K562 (cell line): ENCODE measurements around the gene TMEM247. TPM values are rescaled to one million over a fixed set of nuclear protein-coding genes. Genes with fewer than 3 reads are reported as not detected.

ENCODE experiments used
- ATAC-seq: fragments of 200-7000 bp; cut with Tn5 transposase; 3 replicates; pipeline ENCODE4 v1.9.1; 2020; ENCODE audit warnings: moderate library complexity
- BruUV-seq: library from RNA; stranded (reverse); fragments of 400-500 nt; replicated peaks from 2 replicates; lab custom pipeline; 2021; lab: Mats Ljungman, UMichigan
- CTCF ChIA-PET: fragments of 300-600 bp; formaldehyde crosslinking; extraction: SDS; loops from one replicate; lab custom pipeline; 2021; ENCODE audit warnings: low intra/inter-chr PET ratio; lab: Yijun Ruan, JAX
- POLR2A ChIA-PET: fragments of 300-600, 350-650 bp; sonication (Branson Sonifier 250); formaldehyde crosslinking; extraction: SDS; loops from one replicate; lab custom pipeline; 2021; ENCODE audit warnings: antibody characterized with exemption, inconsistent platforms; lab: Yijun Ruan, JAX
- DNase-seq, 4 experiments: peaks; one replicate each; pipeline versions ENCODE4 v3.0.0 to v3.0.0-alpha.2; 2011 to 2018; ENCODE audit warnings: low spot score in 3 of 4, mixed read lengths in 3 of 4; ENCODE audit errors: extremely low read depth in 1 of 4
- FAIRE-seq: peaks from 2 replicates; lab custom pipeline; 2011; peaks lifted over from hg19 to GRCh38; lab: Jason Lieb, UNC
- H2AFZ ChIP-seq: 2 replicates; pipeline ENCODE4 v1.6.0; 2011; ENCODE audit warnings: low read depth, low read length, control low read depth, inconsistent platforms
- H3K27ac ChIP-seq: fragments of 200-600 bp; 3 replicates; pipeline ENCODE4 v1.8.0; 2011; ENCODE audit warnings: low read depth, mild to moderate bottlenecking, control low read depth, inconsistent platforms, low read length, moderate library complexity, mixed read lengths; ENCODE audit errors: extremely low read depth
- H3K27me3 ChIP-seq, 2 experiments: fragments of 300-600 bp in 1 of 2; 2 replicates in 1 of 2; 3 replicates in 1 of 2; pipeline versions ENCODE4 v1.6.0 to v1.8.0; 2011; ENCODE audit warnings: inconsistent platforms in 2 of 2, low read length in 2 of 2, mild to moderate bottlenecking in 1 of 2, mixed read lengths in 1 of 2, moderate library complexity in 1 of 2; ENCODE audit not compliant: control insufficient read depth in 2 of 2, insufficient read depth in 2 of 2
- H3K36me3 ChIP-seq: fragments of 300-600 bp; 3 replicates; pipeline ENCODE4 v1.8.0; 2011; ENCODE audit warnings: mild to moderate bottlenecking, low read length, inconsistent platforms; ENCODE audit not compliant: control insufficient read depth, insufficient read depth
- H3K4me1 ChIP-seq, 2 experiments: fragments of 200-600 bp in 1 of 2; replicated peaks in 1 of 2; 2 replicates in 1 of 2; 3 replicates in 1 of 2; pipeline versions ENCODE4 v1.5.1 to v1.8.0; 2011; ENCODE audit warnings: inconsistent platforms in 2 of 2, low read length in 2 of 2, mild to moderate bottlenecking in 1 of 2, mixed read lengths in 1 of 2, moderate library complexity in 1 of 2; ENCODE audit not compliant: control insufficient read depth in 2 of 2, insufficient read depth in 2 of 2
- H3K4me2 ChIP-seq: 2 replicates; pipeline ENCODE4 v1.6.1; 2011; ENCODE audit warnings: low read length, control low read depth, inconsistent platforms, mixed read lengths; ENCODE audit not compliant: insufficient read depth
- H3K4me3 ChIP-seq: fragments of 200-600 bp; sonication (generic), shearing (Covaris generic); 2 replicates; pipeline ENCODE4 v1.5.1; 2016; ENCODE audit warnings: control low read depth, inconsistent platforms
- H3K79me2 ChIP-seq: fragments of 200-600 bp; 3 replicates; pipeline ENCODE4 v1.8.0; 2011; ENCODE audit warnings: low read length, inconsistent platforms; ENCODE audit not compliant: control insufficient read depth, insufficient read depth
- H3K9ac ChIP-seq, 2 experiments: 2 replicates each; pipeline versions ENCODE4 v1.6.0 to v1.6.1; 2011; ENCODE audit warnings: low read depth in 2 of 2, low read length in 2 of 2, control low read depth in 1 of 2, inconsistent platforms in 1 of 2, mild to moderate bottlenecking in 1 of 2, mixed read lengths in 1 of 2; ENCODE audit not compliant: insufficient read depth in 1 of 2
- H3K9me1 ChIP-seq: one replicate; pipeline ENCODE4 v1.6.0; 2011; ENCODE audit warnings: inconsistent platforms, mild to moderate bottlenecking, low read length, moderate library complexity; ENCODE audit not compliant: control insufficient read depth, insufficient read depth
- H3K9me3 ChIP-seq: replicated peaks from 2 replicates; pipeline ENCODE4 v1.5.1; 2011; ENCODE audit warnings: low read depth, low read length, inconsistent platforms; ENCODE audit not compliant: control insufficient read depth, insufficient read depth
- H4K20me1 ChIP-seq: replicated peaks from 2 replicates; pipeline ENCODE4 v1.6.1; 2011; ENCODE audit warnings: low read length, inconsistent platforms, mixed read lengths; ENCODE audit not compliant: control insufficient read depth, insufficient read depth
- FOXK2 ChIP-seq, 2 experiments: fragments of 450-650 bp; IDR thresholded peaks in 1 of 2; conservative IDR thresholded peaks in 1 of 2; 2 replicates each; pipeline ENCODE4 v1.6.1; 2016; ENCODE audit warnings: low read depth in 2 of 2, mild to moderate bottlenecking in 1 of 2
- MAFF ChIP-seq: IDR thresholded peaks from 2 replicates; pipeline ENCODE4 v1.6.1; 2012; ENCODE audit warnings: low read length, improper control_type of control experiment
- MCM7 ChIP-seq, 2 experiments: fragments of 450-650 bp; IDR thresholded peaks; 2 replicates each; pipeline ENCODE4 v1.6.1; 2016 to 2018
- MYBL2 ChIP-seq, 2 experiments: fragments of 450-650 bp in 1 of 2; sonication (generic) in 1 of 2; formaldehyde crosslinking in 1 of 2; IDR thresholded peaks; 2 replicates each; pipeline versions ENCODE4 v1.6.1 to v1.8.1; 2017 to 2022; ENCODE audit warnings: borderline replicate concordance in 1 of 2, inconsistent platforms in 1 of 2, low read depth in 1 of 2, mild to moderate bottlenecking in 1 of 2, missing genetic modification reagents in 1 of 2, moderate library complexity in 1 of 2
- PBX2 ChIP-seq, 2 experiments: IDR thresholded peaks in 1 of 2; conservative IDR thresholded peaks in 1 of 2; 2 replicates each; pipeline ENCODE4 v1.6.1; 2016; ENCODE audit warnings: low read depth in 2 of 2, mild to moderate bottlenecking in 1 of 2, missing compliant biosample characterization in 1 of 2, missing genetic modification characterization in 1 of 2, moderate library complexity in 1 of 2
- RAD21 ChIP-seq, 2 experiments: fragments of 250-450 bp in 1 of 2; fragments of 450-650 bp in 1 of 2; sonication (Bioruptor Pico) in 1 of 2; formaldehyde crosslinking in 1 of 2; IDR thresholded peaks in 1 of 2; conservative IDR thresholded peaks in 1 of 2; 2 replicates each; pipeline versions ENCODE4 v1.4.0 to v1.8.0; 2020 to 2022; ENCODE audit warnings: mild to moderate bottlenecking in 2 of 2, moderate library complexity in 1 of 2
- RFX5 ChIP-seq: IDR thresholded peaks from 2 replicates; pipeline ENCODE4 v1.6.1; 2011; ENCODE audit warnings: low read depth, mild to moderate bottlenecking, improper control_type of control experiment, low read length
- SMARCA4 ChIP-seq: fragments of 450-650 bp; IDR thresholded peaks from 2 replicates; pipeline ENCODE4 v1.6.1; 2016
- SRSF3 ChIP-seq: fragments of 200-400 bp; formaldehyde crosslinking; IDR thresholded peaks from 2 replicates; pipeline ENCODE4 v1.6.1; 2016; ENCODE audit warnings: mild to moderate bottlenecking, low read length, moderate library complexity; ENCODE audit not compliant: insufficient read depth
- ZBTB1 ChIP-seq: sonication (generic); formaldehyde crosslinking; IDR thresholded peaks from 2 replicates; pipeline ENCODE4 v1.8.1; 2023; ENCODE audit warnings: missing genetic modification reagents, low read depth, mild to moderate bottlenecking, borderline replicate concordance
- ZNF165 ChIP-seq: fragments of 250-450 bp; sonication (Bioruptor Pico); IDR thresholded peaks from 2 replicates; pipeline ENCODE4 v1.4.0; 2020; ENCODE audit warnings: borderline replicate concordance
- ZNF518B ChIP-seq: fragments of 250-450 bp; sonication (Bioruptor Pico); IDR thresholded peaks from 2 replicates; pipeline ENCODE4 v1.5.0; 2021; ENCODE audit warnings: mild to moderate bottlenecking, moderate library complexity
- ZNF77 ChIP-seq: fragments of 250-450 bp; sonication (Bioruptor Pico); IDR thresholded peaks from 2 replicates; pipeline ENCODE4 v1.5.0; 2020
- WGBS: fragments of 100-300 bp; shearing (Covaris generic); methylation state at CpG from one replicate; pipeline ENCODE4 v1.1.6; 2016; ENCODE audit warnings: low coverage, mixed read lengths; ENCODE audit not compliant: insufficient coverage; ENCODE audit errors: missing lambda C conversion rate; 5-methylcytosine and 5-hydroxymethylcytosine counted together
- in situ Hi-C: fragments of 300-500 bp; cut with MboI; formaldehyde crosslinking; loops from 4 replicates; pipeline ENCODE4 v1.15.0; 2018; ENCODE audit warnings: inconsistent platforms, mixed read lengths
- intact Hi-C: fragments of 100-400 bp; cut with micrococcal nuclease; formaldehyde crosslinking; loops from 2 replicates; pipeline ENCODE4 v1.14.2; 2022
- polyA plus RNA-seq, 8 experiments: library from polyadenylated mRNA; depleted of rRNA in 4 of 8; stranded (reverse) in 5 of 8; unstranded in 3 of 8; fragments of >200 nt; fragmentation: Nextera tagmentation in 2 of 8; fragmentation: Illumina TruSeq in 1 of 8; extraction: Ambion mirVana in 2 of 8; extraction: Trizol in 1 of 8; gene quantifications; 2 replicates each; pipeline versions ENCODE4 v1.2.1 to v1.2.3, GENCODE V29; 2011 to 2014; ENCODE audit warnings: inconsistent platforms in 1 of 8, missing spikeins in 1 of 8
- total RNA-seq, 7 experiments: library from RNA; depleted of rRNA in 6 of 7; stranded (reverse); fragments of >200 nt in 6 of 7; fragmentation: Illumina TruSeq in 2 of 7; extraction: Trizol in 2 of 7; gene quantifications; 2 replicates each; pipeline versions ENCODE4 v1.2.1 to v1.2.3, GENCODE V29; 2011 to 2021; ENCODE audit warnings: low replicate concordance in 1 of 7

The TMEM247 gene
- total and polyA plus RNA-seq, 9 of the 15 experiments (the other 6 are each of a cell fraction or from before 2014, with no cell fraction given): 0.24 to 4.7 (median 3.1) TPM

GRCh38 chr2:46441838-46442712 lies 37.3 kb upstream of the TMEM247 start (continued):
- TF ChIP-seq PBX2 (CRISPR knock-in tag; IDR thresholded peaks at IDR 0.05; ENCODE audit: low read depth): no peak
- TF ChIP-seq PBX2 (tag; conservative IDR thresholded peaks at IDR 0.05; ENCODE audit: low read depth): no peak
- TF ChIP-seq RFX5: no peak
- TF ChIP-seq SRSF3: no peak

GRCh38 chr2:46444732-46445131 lies 34.6 kb upstream of the TMEM247 start:
- H3K4me1 ChIP-seq: peaks cover 0 to 10% of the 10 kb centered on the region in 2 experiments; a peak in 3 of 5 replicates
- no peaks in the 10 kb centered on the region for H3K9me3 ChIP-seq
- intact Hi-C loops (no loop called here), in situ Hi-C loops (no loop called here)
- no TSS peak for BruUV-seq
- no peak overlapping the region for H3K4me3 ChIP-seq
- no peak overlapping the region for H3K4me2 ChIP-seq
- 46% methylated on average over 2 of the region's 2 CpGs for WGBS
- no peaks in the 10 kb centered on the region for H3K9me1 ChIP-seq
- H3K9ac ChIP-seq: no peak overlapping the region
- ChIA-PET POLR2A (no interaction called here), CTCF (no interaction called here)
- no peak for FAIRE-seq
- H2AFZ ChIP-seq: no peak overlapping the region
- no peak overlapping the region for H3K27ac ChIP-seq
- no peak for DNase-seq
- peaks cover 2% of the 10 kb centered on the region; the same call in 1 of the 3 replicates for H3K36me3 ChIP-seq
- no peaks in the 10 kb centered on the region for H3K27me3 ChIP-seq
- no peaks in the 10 kb centered on the region; the same call in 1 of the 2 replicates for H4K20me1 ChIP-seq
- H3K79me2 ChIP-seq: peaks cover 16% of the 10 kb centered on the region; the same call in 2 of the 3 replicates
- ATAC-seq: no peak
- TF ChIP-seq SMARCA4: no peak
- no peak for TF ChIP-seq ZBTB1 (CRISPR knock-in tag)
- no peak for TF ChIP-seq ZNF77 (CRISPR knock-in tag)
- TF ChIP-seq MAFF: no peak
- no peak for TF ChIP-seq MYBL2 (IDR thresholded peaks at IDR 0.05; ENCODE audit: low read depth)
- no peak for TF ChIP-seq MYBL2 (CRISPR knock-in tag; IDR thresholded peaks at IDR 0.05; ENCODE audit: borderline replicate concordance)
- no peak for TF ChIP-seq ZNF518B (CRISPR knock-in tag)
- no peak for TF ChIP-seq ZNF165 (CRISPR knock-in tag)
- TF ChIP-seq RAD21 (CRISPR knock-in tag; conservative IDR thresholded peaks at IDR 0.05 in 1 of 2, IDR thresholded peaks at IDR 0.05 in 1 of 2): no peak
- TF ChIP-seq MCM7 (IDR thresholded peaks at IDR 0.05): no peak
- TF ChIP-seq FOXK2 (conservative IDR thresholded peaks at IDR 0.05 in 1 of 2, IDR thresholded peaks at IDR 0.05 in 1 of 2; ENCODE audit: low read depth in 2 of 2): no peak
